HAP-1 (cell line): ENCODE measurements around the gene TRAIP.

ENCODE experiments used
- DNase-seq, 2 experiments: peaks; one replicate each; pipeline ENCODE4 v3.0.0-alpha.2; 2016 to 2020; ENCODE audit warnings: low spot score in 2 of 2
- H3K27me3 ChIP-seq: fragments of 250-450 bp; sonication (Bioruptor Pico); 2 replicates; pipeline ENCODE4 v1.5.1; 2020; ENCODE audit warnings: low read depth, mild to moderate bottlenecking, moderate library complexity
- H3K36me3 ChIP-seq: fragments of 250-450 bp; sonication (Bioruptor Pico); replicated peaks from 2 replicates; pipeline ENCODE4 v1.5.1; 2020; ENCODE audit warnings: mild to moderate bottlenecking
- H3K4me1 ChIP-seq: fragments of 250-450 bp; sonication (Bioruptor Pico); 2 replicates; pipeline ENCODE4 v1.5.1; 2020; ENCODE audit warnings: mild to moderate bottlenecking
- H3K4me3 ChIP-seq: fragments of 250-450 bp; sonication (Bioruptor Pico); 2 replicates; pipeline ENCODE4 v1.5.1; 2020; ENCODE audit warnings: mild to moderate bottlenecking, moderate library complexity
- H3K9me3 ChIP-seq: fragments of 250-450 bp; sonication (Bioruptor Pico); 2 replicates; pipeline ENCODE4 v1.5.1; 2020; ENCODE audit warnings: mild to moderate bottlenecking, moderate library complexity
- in situ Hi-C: fragments of 300-500 bp; cut with MboI; formaldehyde crosslinking; loops from 3 replicates; pipeline ENCODE4 v1.14.3; 2020; ENCODE audit warnings: low sequenced_read_pairs, inconsistent platforms, mixed read lengths

TRAIP gene

GRCh38 chr3:49799761-49800160 lies 56.6 kb downstream of the TRAIP start, which contains the start of gene CDHR4:
CDHR4 (minus strand) TSS chr3:49799873; CDS start chr3:49799812, 61 bp downstream.
- Histone ChIP-seq H3K4me1 (no peaks in the 10 kb centered on the region), H3K9me3 (no peaks in the 10 kb centered on the region), H3K27me3 (no peaks in the 10 kb centered on the region), H3K4me3 (no peak within 1 kb of the TSS), H3K36me3 (no peaks in the 10 kb centered on the region)
- DNase-seq, result peak in 1 of 2 experiments; percentile 22
- in situ Hi-C loops, result no loop called here

GRCh38 chr3:49799105-49799504 lies 57.3 kb downstream of the TRAIP start:
- Histone ChIP-seq H3K9me3 (no peaks in the 10 kb centered on the region), H3K4me3 (no peak overlapping the region), H3K36me3 (no peaks in the 10 kb centered on the region), H3K4me1 (no peaks in the 10 kb centered on the region), H3K27me3 (no peaks in the 10 kb centered on the region)
- no peak for DNase-seq
- in situ Hi-C loops, result no loop called here

GRCh38 chr3:49794926-49795905 lies 61.1 kb downstream of the TRAIP start:
- no peaks in the 10 kb centered on the region for H3K36me3 ChIP-seq
- no peak for DNase-seq
- in situ Hi-C loops, result no loop called here

DNA sequence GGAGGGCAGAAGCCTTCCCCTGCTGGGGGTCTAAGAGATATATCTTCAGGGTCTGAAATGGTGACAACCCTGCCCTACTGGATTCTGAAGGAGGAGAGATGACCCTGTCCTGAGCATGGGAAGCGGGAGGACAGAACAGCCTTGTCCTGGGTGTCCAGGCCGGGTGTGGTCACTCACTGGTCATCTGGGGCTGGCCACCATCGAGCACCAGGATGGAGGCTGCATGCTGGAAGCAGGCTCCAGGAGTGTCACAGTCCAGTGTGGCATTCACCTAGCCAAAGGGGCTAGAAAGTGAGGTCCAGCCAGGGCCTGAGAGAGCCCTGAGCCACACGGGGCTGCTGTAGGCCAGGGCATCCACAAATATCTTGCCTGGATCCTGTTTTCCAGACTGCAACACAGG lies 61.9 kb downstream of the TRAIP start:
- Histone ChIP-seq H3K27me3 (no peaks in the 10 kb centered on the region), H3K36me3 (no peaks in the 10 kb centered on the region), H3K4me1 (no peaks in the 10 kb centered on the region), H3K9me3 (no peaks in the 10 kb centered on the region), H3K4me3 (no peak overlapping the region)
- in situ Hi-C loops, result no loop called here
- DNase-seq, result no peak

More at GRCh38 chr3:49794926-49795905, 61.1 kb downstream of the TRAIP start:
- no peaks in the 10 kb centered on the region for H3K4me1 ChIP-seq
- H3K4me3 ChIP-seq, result no peak overlapping the region
- no peaks in the 10 kb centered on the region for H3K9me3 ChIP-seq
- no peaks in the 10 kb centered on the region for H3K27me3 ChIP-seq

DNA sequence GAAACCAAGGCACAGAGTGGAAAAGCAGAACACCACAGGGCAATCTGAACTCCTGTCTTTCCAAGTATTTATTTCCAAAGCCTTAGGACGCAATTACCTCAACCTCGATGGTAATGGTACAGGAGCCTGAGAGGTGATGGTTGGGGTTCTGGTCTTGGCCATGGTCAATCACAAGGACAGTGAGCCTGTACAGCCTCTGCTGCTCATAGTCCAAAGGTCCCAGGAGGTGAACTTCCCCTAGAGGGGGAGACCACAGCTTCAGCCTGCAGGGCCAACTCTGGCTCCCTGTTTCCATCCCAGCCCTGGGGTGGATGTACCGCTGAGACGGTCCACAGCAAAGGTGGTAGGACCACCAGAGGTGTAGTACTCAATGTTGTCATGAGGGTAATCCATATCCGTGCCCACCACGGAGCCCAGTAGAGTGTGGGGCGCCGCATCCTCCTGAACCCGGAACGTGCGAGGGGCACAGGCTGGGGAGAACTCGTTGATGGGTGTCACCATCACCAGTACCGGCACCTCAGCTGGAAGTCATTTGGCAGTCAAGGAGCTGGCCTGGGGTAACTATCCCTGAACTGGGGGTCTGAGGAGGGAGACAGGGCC lies 62.8 kb downstream of the TRAIP start:
- Histone ChIP-seq H3K4me3 (no peak overlapping the region), H3K9me3 (no peaks in the 10 kb centered on the region), H3K4me1 (no peaks in the 10 kb centered on the region), H3K36me3 (no peaks in the 10 kb centered on the region), H3K27me3 (no peaks in the 10 kb centered on the region)
- no peak for DNase-seq
- in situ Hi-C loops, result no loop called here

- in situ Hi-C loops, result no loop called here
- Histone ChIP-seq H3K4me3 (no peak overlapping the region), H3K4me1 (no peaks in the 10 kb centered on the region), H3K9me3 (no peaks in the 10 kb centered on the region), H3K36me3 (no peaks in the 10 kb centered on the region), H3K27me3 (no peaks in the 10 kb centered on the region)
- no peak for DNase-seq
Measured at GRCh38 chr3:49792371-49793150, 63.8 kb downstream of the TRAIP start.

- Histone ChIP-seq H3K4me1 (peaks cover 6% of the 10 kb centered on the region), H3K36me3 (no peaks in the 10 kb centered on the region), H3K9me3 (no peaks in the 10 kb centered on the region), H3K4me3 (no peak overlapping the region), H3K27me3 (no peaks in the 10 kb centered on the region)
- in situ Hi-C loops, result no loop called here
- DNase-seq, result no peak
Measured at GRCh38 chr3:49791571-49791970, 64.8 kb downstream of the TRAIP start.

DNA sequence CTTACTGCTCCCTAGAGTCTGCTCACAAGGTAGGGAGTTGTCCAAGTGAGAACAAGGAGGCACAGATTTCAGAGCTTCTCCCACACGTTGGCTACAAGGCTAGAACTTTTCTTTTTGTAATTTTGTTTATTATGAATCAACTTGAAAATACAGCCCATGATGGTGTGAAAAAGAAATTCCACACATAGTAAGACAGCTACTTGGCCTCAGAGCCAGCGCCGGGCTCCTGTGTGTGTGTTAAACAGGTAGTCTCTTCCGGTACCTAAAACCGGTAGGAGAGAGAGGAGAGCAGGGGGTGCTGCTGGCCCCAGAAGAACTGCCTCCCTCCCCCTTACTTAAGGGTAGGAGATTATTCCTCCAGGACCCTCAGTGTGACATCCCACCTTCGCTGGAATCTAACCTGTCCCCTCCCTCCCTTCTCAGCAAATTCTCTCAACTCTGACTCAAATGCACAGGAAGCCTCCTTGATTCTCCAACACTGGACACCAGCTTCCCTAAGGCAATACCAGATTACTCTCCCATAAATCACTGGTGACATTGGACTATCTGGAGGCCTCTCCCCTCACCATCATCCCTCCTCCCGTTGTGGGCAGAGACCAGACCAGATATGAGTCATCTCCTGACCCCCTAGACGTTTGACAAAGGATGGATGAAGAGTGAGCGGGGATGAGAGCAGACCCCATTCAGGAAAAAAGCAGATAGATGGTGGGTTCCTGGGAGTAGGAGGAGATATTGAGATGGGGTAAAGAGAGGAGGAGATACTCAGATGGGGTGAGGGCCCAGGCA lies 65.5 kb downstream of the TRAIP start:
- in situ Hi-C loops, result no loop called here

DNA sequence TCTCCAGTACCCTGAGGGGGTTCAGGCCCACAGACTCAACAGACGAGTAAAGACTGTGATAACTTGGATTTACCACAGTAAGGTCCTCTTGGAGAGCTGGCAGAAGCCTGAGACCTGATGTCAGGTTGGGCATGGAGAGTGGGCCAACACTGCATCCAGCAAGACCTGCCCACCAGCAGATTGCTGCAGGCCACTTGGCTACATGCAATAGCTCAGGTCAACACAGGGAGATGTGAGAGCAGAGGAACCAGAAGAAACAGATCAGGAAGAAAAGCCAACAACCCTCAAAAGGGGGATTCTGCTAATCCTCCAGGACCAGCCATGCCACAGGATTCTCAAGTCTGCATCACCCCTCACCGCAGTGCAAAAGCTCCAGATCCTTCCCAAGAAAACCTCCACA lies 68.3 kb downstream of the TRAIP start:
- no peak for DNase-seq
- in situ Hi-C loops, result no loop called here
- H3K4me3 ChIP-seq, result no peak overlapping the region
- peaks cover 16% of the 10 kb centered on the region for H3K36me3 ChIP-seq
- no peaks in the 10 kb centered on the region for H3K27me3 ChIP-seq
- H3K4me1 ChIP-seq, result peaks cover 11% of the 10 kb centered on the region
- H3K9me3 ChIP-seq, result no peaks in the 10 kb centered on the region

More for the DNA sequence above, 65.5 kb downstream of the TRAIP start:
- no peaks in the 10 kb centered on the region for H3K27me3 ChIP-seq
- DNase-seq, result no peak
- H3K4me1 ChIP-seq, result peaks cover 6% of the 10 kb centered on the region
- H3K9me3 ChIP-seq, result no peaks in the 10 kb centered on the region
- no peaks in the 10 kb centered on the region for H3K36me3 ChIP-seq
- H3K4me3 ChIP-seq, result no peak overlapping the region

DNA sequence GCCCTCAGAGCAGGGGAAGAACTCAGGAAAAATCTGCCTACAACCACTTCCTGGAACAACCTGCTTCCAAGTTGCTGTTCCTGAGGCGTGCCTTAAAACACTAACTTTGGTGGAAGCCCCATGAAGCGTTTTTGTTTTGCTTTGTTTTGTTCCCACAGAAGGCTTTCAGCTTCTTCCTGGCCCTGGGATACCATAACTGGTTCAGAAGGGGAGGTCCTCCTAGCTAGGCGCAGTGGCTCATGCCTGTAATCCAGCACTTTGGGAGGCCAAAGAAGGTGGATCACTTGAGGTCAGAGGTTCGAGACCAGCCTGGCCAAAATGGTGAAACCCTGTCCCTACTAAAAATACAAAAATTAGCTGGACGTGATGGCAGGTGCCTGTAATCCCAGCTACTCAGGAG lies 68.8 kb downstream of the TRAIP start:
- Histone ChIP-seq H3K4me1 (peaks cover 11% of the 10 kb centered on the region), H3K27me3 (no peaks in the 10 kb centered on the region), H3K9me3 (no peaks in the 10 kb centered on the region), H3K36me3 (peaks cover 19% of the 10 kb centered on the region), H3K4me3 (no peak overlapping the region)
- no peak for DNase-seq
- in situ Hi-C loops, result no loop called here

DNA sequence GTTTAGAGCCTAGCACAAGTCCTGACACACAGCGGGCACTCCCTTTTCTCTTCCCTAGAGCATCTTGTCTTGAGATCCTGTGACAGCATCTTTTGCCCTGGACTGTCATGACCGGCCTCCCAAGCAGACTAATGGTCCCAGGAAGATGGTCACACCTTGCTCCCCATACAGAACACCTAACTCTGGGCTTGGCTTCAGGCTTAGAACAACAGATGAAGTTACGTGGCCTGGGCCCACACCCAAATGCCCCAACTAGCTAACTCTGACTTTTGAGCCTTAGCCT lies 69.2 kb downstream of the TRAIP start:
- Histone ChIP-seq H3K4me3 (no peak overlapping the region), H3K4me1 (peaks cover 11% of the 10 kb centered on the region), H3K27me3 (no peaks in the 10 kb centered on the region), H3K36me3 (peaks cover 19% of the 10 kb centered on the region), H3K9me3 (no peaks in the 10 kb centered on the region)
- in situ Hi-C loops, result no loop called here
- no peak for DNase-seq

GRCh38 chr3:49786357-49787181 lies 69.8 kb downstream of the TRAIP start, which contains the start of gene IP6K1:
IP6K1 (minus strand) TSS chr3:49786542; CDS start chr3:49748040, 38,502 bp downstream.
- peak within 1 kb of the TSS; percentile 97 for H3K4me3 ChIP-seq
- no peaks in the 10 kb centered on the region for H3K9me3 ChIP-seq
- in situ Hi-C loops, result no loop called here
- peak; percentile 99 to 100 for DNase-seq
- H3K36me3 ChIP-seq, result peaks cover 24% of the 10 kb centered on the region
- H3K27me3 ChIP-seq, result no peaks in the 10 kb centered on the region
- peaks cover 11% of the 10 kb centered on the region for H3K4me1 ChIP-seq
